Measurements from ENCODE around the gene CDH1. TPM values are rescaled to one million over a fixed set of nuclear protein-coding genes. Genes with fewer than 3 reads are reported as not detected.
"Not testable (repeated sequence)": the region's sequence is repeated elsewhere in the genome, so short reads cannot be mapped to it uniquely, and the experiment has no call there.

The CDH1 gene
- total RNA-seq, 2 donors from 2014 or later = 118 to 123 TPM

DNA sequence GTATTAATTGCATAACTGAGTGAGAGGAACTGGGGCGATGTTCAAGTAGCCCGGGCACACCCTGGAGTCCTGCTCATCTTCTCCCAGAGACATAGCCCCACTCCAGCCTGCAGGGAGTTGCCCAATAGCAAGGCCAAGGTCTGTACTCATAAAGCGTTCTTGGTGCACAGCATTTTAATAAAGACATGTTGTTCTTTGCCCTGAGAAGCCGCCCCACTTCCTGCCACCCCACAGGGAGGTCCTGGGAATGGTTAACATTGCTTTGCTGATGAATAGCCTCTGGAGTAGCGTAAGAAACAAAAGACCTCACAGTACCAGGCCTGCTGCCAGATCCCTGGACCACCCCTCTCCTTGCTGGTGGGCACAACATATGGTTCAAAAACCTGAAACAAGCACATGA is 21.6 kb upstream of the CDH1 start:
- no peak overlapping the region for H3K4me3 Mint-ChIP-seq
- no peak for DNase-seq
- H3K9me3 Mint-ChIP-seq = peaks cover 6% of the 10 kb centered on the region
- Histone ChIP-seq H3K9ac (ENCODE audit: extremely low read depth, low read length, poor library complexity, severe bottlenecking) (no peak overlapping the region), H3K4me1 (ENCODE audit: control insufficient read depth, insufficient read depth, low read length) (no peaks in the 10 kb centered on the region), H3K4me3 (ENCODE audit: low read length) (no peak overlapping the region), H3K36me3 (ENCODE audit: control insufficient read depth, insufficient read depth, low read length) (no peaks in the 10 kb centered on the region), H3K9me3 (ENCODE audit: control insufficient read depth, low read length) (no peaks in the 10 kb centered on the region), H3K27me3 (ENCODE audit: control insufficient read depth, insufficient read depth, low read length, poor library complexity, severe bottlenecking) (no peaks in the 10 kb centered on the region), H3K27ac (ENCODE audit: low read depth, low read length) (no peak overlapping the region)
- no peaks in the 10 kb centered on the region for H3K4me1 Mint-ChIP-seq
- no peaks in the 10 kb centered on the region for H3K27me3 Mint-ChIP-seq (ENCODE audit: insufficient read depth)
- WGBS, 2 experiments (ENCODE audit: insufficient coverage in 1 of 2, insufficient read length in 1 of 2) = 58 to 67% methylated on average over 3 to 5 of the region's 5 CpGs
- no peaks in the 10 kb centered on the region for H3K36me3 Mint-ChIP-seq (ENCODE audit: low read depth)
- TF ChIP-seq, protein P1, sequence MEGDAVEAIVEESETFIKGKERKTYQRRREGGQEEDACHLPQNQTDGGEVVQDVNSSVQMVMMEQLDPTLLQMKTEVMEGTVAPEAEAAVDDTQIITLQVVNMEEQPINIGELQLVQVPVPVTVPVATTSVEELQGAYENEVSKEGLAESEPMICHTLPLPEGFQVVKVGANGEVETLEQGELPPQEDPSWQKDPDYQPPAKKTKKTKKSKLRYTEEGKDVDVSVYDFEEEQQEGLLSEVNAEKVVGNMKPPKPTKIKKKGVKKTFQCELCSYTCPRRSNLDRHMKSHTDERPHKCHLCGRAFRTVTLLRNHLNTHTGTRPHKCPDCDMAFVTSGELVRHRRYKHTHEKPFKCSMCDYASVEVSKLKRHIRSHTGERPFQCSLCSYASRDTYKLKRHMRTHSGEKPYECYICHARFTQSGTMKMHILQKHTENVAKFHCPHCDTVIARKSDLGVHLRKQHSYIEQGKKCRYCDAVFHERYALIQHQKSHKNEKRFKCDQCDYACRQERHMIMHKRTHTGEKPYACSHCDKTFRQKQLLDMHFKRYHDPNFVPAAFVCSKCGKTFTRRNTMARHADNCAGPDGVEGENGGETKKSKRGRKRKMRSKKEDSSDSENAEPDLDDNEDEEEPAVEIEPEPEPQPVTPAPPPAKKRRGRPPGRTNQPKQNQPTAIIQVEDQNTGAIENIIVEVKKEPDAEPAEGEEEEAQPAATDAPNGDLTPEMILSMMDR (conservative IDR thresholded peaks at IDR 0.05) = no peak
- no peak overlapping the region for H3K27ac Mint-ChIP-seq

DNA sequence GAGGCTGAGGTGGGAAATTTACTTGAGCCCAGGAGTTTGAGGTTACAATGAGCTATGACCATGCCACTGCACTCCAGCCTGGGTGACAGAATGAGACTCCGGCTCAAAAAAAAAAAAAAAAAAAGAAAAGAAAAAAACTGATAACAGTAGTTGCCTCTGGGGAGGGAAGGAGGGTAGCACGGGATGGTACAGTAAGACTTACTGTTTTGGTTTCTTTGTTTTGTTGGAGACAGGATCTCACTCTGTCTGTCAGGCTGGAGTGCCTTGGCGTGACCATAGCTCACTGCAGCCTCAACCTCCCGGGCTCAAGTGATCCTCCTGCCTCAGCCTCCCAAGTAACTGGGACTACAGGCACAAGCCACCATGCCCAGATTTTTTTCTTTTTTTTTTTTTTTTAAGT is 20.6 kb upstream of the CDH1 start:
- WGBS, 2 experiments (ENCODE audit: insufficient coverage in 1 of 2, insufficient read length in 1 of 2) = 69 to 74% methylated on average over 2 to 4 of the region's 4 CpGs
- not testable (repeated sequence) for H3K27me3 Mint-ChIP-seq (ENCODE audit: insufficient read depth); H3K27ac Mint-ChIP-seq; H3K4me1 Mint-ChIP-seq; H3K9me3 Mint-ChIP-seq; DNase-seq; H3K9me3 ChIP-seq (ENCODE audit: control insufficient read depth, low read length); H3K4me3 ChIP-seq (ENCODE audit: low read length); H3K27me3 ChIP-seq (ENCODE audit: control insufficient read depth, insufficient read depth, low read length, poor library complexity, severe bottlenecking); H3K9ac ChIP-seq (ENCODE audit: extremely low read depth, low read length, poor library complexity, severe bottlenecking); H3K36me3 Mint-ChIP-seq (ENCODE audit: low read depth); H3K36me3 ChIP-seq (ENCODE audit: control insufficient read depth, insufficient read depth, low read length); H3K27ac ChIP-seq (ENCODE audit: low read depth, low read length); H3K4me3 Mint-ChIP-seq; H3K4me1 ChIP-seq (ENCODE audit: control insufficient read depth, insufficient read depth, low read length)

DNA sequence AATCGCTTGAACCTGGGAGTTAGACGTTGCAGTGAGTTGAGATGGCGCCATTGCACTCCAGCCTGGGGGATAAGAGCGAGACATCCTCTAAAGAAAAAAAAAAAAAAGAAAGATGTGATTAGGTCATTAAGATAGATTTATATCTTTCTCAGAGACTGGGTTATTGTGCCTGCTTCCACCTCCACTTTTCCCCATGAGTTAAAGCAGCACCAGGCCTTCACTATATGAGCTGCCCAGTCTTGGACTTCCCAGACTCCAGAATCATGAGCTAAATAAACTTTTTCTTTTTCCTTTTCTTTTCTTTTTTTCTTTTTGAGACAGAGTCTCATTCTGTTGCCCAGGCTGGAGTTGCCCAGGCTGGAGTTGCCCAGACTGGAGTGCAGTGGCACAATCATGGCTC is 19.4 kb upstream of the CDH1 start:
- Mint-ChIP-seq H3K9me3 (peaks cover 6% of the 10 kb centered on the region), H3K27me3 (ENCODE audit: insufficient read depth) (no peaks in the 10 kb centered on the region), H3K4me3 (no peak overlapping the region), H3K4me1 (peaks cover 8% of the 10 kb centered on the region), H3K36me3 (ENCODE audit: low read depth) (no peaks in the 10 kb centered on the region), H3K27ac (no peak overlapping the region)
- no peaks in the 10 kb centered on the region for H3K27me3 ChIP-seq (ENCODE audit: control insufficient read depth, insufficient read depth, low read length, poor library complexity, severe bottlenecking)
- 89 to 97% methylated on average over 3 of the region's 4 CpGs for WGBS, 2 experiments (ENCODE audit: insufficient coverage in 1 of 2, insufficient read length in 1 of 2)
- H3K4me3 ChIP-seq (ENCODE audit: low read length) = no peak overlapping the region
- TF ChIP-seq, protein P1 (conservative IDR thresholded peaks at IDR 0.05) = no peak
- no peak overlapping the region for H3K27ac ChIP-seq (ENCODE audit: low read depth, low read length)
- H3K9me3 ChIP-seq (ENCODE audit: control insufficient read depth, low read length) = no peaks in the 10 kb centered on the region
- no peaks in the 10 kb centered on the region for H3K4me1 ChIP-seq (ENCODE audit: control insufficient read depth, insufficient read depth, low read length)
- no peak for DNase-seq
- H3K9ac ChIP-seq (ENCODE audit: extremely low read depth, low read length, poor library complexity, severe bottlenecking) = no peak overlapping the region
- H3K36me3 ChIP-seq (ENCODE audit: control insufficient read depth, insufficient read depth, low read length) = no peaks in the 10 kb centered on the region

DNA sequence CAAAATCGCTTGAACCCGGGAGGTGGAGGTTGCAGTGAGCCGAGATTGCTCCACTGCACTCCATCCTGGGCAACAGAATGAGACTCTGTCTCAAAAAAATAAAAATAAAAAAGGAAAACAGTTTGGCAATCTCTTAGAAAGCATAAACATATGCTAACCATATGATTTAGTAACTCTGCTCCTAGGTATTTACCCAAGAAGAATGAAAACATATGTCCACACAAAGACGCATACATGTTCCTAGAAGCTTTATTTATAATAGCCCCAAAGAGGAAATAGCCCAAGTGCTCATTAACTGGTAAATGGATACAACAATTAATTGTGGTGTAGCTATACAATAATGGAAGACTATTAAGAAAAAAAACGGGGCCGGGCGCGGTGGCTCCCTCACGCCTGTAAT is 18.5 kb upstream of the CDH1 start:
- Histone ChIP-seq H3K4me1 (ENCODE audit: control insufficient read depth, insufficient read depth, low read length) (no peaks in the 10 kb centered on the region), H3K4me3 (ENCODE audit: low read length) (no peak overlapping the region), H3K9ac (ENCODE audit: extremely low read depth, low read length, poor library complexity, severe bottlenecking) (no peak overlapping the region), H3K9me3 (ENCODE audit: control insufficient read depth, low read length) (no peaks in the 10 kb centered on the region), H3K27ac (ENCODE audit: low read depth, low read length) (no peak overlapping the region), H3K36me3 (ENCODE audit: control insufficient read depth, insufficient read depth, low read length) (no peaks in the 10 kb centered on the region), H3K27me3 (ENCODE audit: control insufficient read depth, insufficient read depth, low read length, poor library complexity, severe bottlenecking) (no peaks in the 10 kb centered on the region)
- H3K9me3 Mint-ChIP-seq = peaks cover 6% of the 10 kb centered on the region
- 91 to 93% methylated on average over 5 to 9 of the region's 9 CpGs for WGBS, 2 experiments (ENCODE audit: insufficient coverage in 1 of 2, insufficient read length in 1 of 2)
- no peaks in the 10 kb centered on the region for H3K27me3 Mint-ChIP-seq (ENCODE audit: insufficient read depth)
- no peaks in the 10 kb centered on the region for H3K36me3 Mint-ChIP-seq (ENCODE audit: low read depth)
- TF ChIP-seq, protein P1 (conservative IDR thresholded peaks at IDR 0.05) = no peak
- no peak overlapping the region for H3K4me3 Mint-ChIP-seq
- no peak overlapping the region for H3K27ac Mint-ChIP-seq
- H3K4me1 Mint-ChIP-seq = peaks cover 8% of the 10 kb centered on the region
- DNase-seq = no peak

Data from endodermal cell (in vitro differentiated cells).